CD4-positive, alpha-beta T cell (primary cell): Measurements from ENCODE around the gene SLC17A9. TPM values are rescaled to one million over a fixed set of nuclear protein-coding genes. Genes with fewer than 3 reads are reported as not detected.

ENCODE experiments used
- ATAC-seq: fragments of 200-7000 bp; cut with Tn5 transposase; one replicate; pipeline ENCODE4 v1.10.0; 2022; ENCODE audit warnings: mild to moderate bottlenecking; ENCODE audit not compliant: poor library complexity
- CTCF ChIA-PET: fragments of 350-600 bp; sonication (Branson Sonifier 250); formaldehyde crosslinking; loops from one replicate; lab custom pipeline; 2021; ENCODE audit warnings: antibody characterized with exemption, inconsistent platforms; lab: Charles Lee
- POLR2A ChIA-PET: fragments of 350-600 bp; sonication (Branson Sonifier 250); formaldehyde crosslinking; loops from one replicate; lab custom pipeline; 2021; ENCODE audit warnings: antibody characterized with exemption, inconsistent platforms; lab: Charles Lee
- DNase-seq, 14 experiments: peaks; one replicate each; pipeline ENCODE4 v3.0.0-alpha.2; 2013 to 2020; ENCODE audit warnings: mixed read lengths in 2 of 14
- H3K27ac ChIP-seq, 2 donors: one replicate each; pipeline versions ENCODE4 v1.5.1 to v1.7.0; 2013; ENCODE audit warnings: low read length in 2 of 2, low read depth in 1 of 2, mild to moderate bottlenecking in 1 of 2
- H3K27me3 ChIP-seq, 2 experiments: 1 replicate in 1 of 2; 2 replicates in 1 of 2; pipeline versions ENCODE4 v1.6.1 to v1.7.0; 2013; ENCODE audit warnings: low read length in 2 of 2, control low read depth in 1 of 2, mild to moderate bottlenecking in 1 of 2, moderate library complexity in 1 of 2; ENCODE audit not compliant: insufficient read depth in 2 of 2, control insufficient read depth in 1 of 2
- H3K36me3 ChIP-seq: one replicate; pipeline ENCODE4 v1.6.1; 2013; ENCODE audit warnings: low read length, control low read depth; ENCODE audit not compliant: insufficient read depth
- H3K4me1 ChIP-seq: one replicate; pipeline ENCODE4 v1.6.1; 2013; ENCODE audit warnings: low read length, control low read depth; ENCODE audit not compliant: insufficient read depth
- H3K4me3 ChIP-seq: one replicate; pipeline ENCODE4 v1.5.1; 2013; ENCODE audit warnings: mild to moderate bottlenecking, low read length, moderate library complexity
- H3K9me3 ChIP-seq, 2 experiments: 1 replicate in 1 of 2; 2 replicates in 1 of 2; pipeline versions ENCODE4 v1.6.1 to v1.7.0; 2013; ENCODE audit warnings: low read length in 2 of 2, mild to moderate bottlenecking in 2 of 2, control low read depth in 1 of 2, moderate library complexity in 1 of 2; ENCODE audit not compliant: control insufficient read depth in 1 of 2, insufficient read depth in 1 of 2
- H3K27ac Mint-ChIP-seq: one replicate; pipeline ENCODE4 v1.8.0; 2020; ENCODE audit warnings: mixed read lengths
- H3K27me3 Mint-ChIP-seq: one replicate; pipeline ENCODE4 v1.8.0; 2021; ENCODE audit warnings: mixed read lengths
- H3K36me3 Mint-ChIP-seq: one replicate; pipeline ENCODE4 v1.8.0; 2021; ENCODE audit warnings: low read depth, mixed read lengths
- H3K4me1 Mint-ChIP-seq: one replicate; pipeline ENCODE4 v1.8.0; 2021; ENCODE audit warnings: low read depth, mixed read lengths
- H3K4me3 Mint-ChIP-seq: one replicate; pipeline ENCODE4 v1.8.0; 2020; ENCODE audit warnings: mild to moderate bottlenecking, mixed read lengths
- H3K9me3 Mint-ChIP-seq: one replicate; pipeline ENCODE4 v1.8.0; 2020; ENCODE audit warnings: mixed read lengths
- CTCF ChIP-seq: fragments of 200-600 bp; IDR thresholded peaks from one replicate; pipeline ENCODE4 v1.8.0; 2022; ENCODE audit warnings: antibody characterized with exemption, mild to moderate bottlenecking
- intact Hi-C, 2 experiments: fragments of 100-400 bp; cut with DNase I in 1 of 2; cut with micrococcal nuclease in 1 of 2; formaldehyde crosslinking; loops; one replicate each; pipeline versions ENCODE4 v1.15.1 to v1.9.0; 2023 to 2025; cut with DNase I, micrococcal nuclease
- total RNA-seq, 174 experiments: library from RNA in 2 of 174; stranded (reverse) in 2 of 174; gene quantifications; one replicate each; pipeline ENCODE4 v1.2.3 and lab custom pipeline; 2021 to 2026

SLC17A9 gene
- total RNA-seq, 2 experiments from 2014 or later: 3.5 to 5.5 TPM

- Mint-ChIP-seq H3K27me3 (no peaks in the 10 kb centered on the region), H3K9me3 (no peaks in the 10 kb centered on the region), H3K36me3 (peaks cover 44% of the 10 kb centered on the region), H3K4me1 (peaks cover 88% of the 10 kb centered on the region), H3K27ac (peak overlapping the region; percentile 80), H3K4me3 (peak overlapping the region; percentile 72)
- Histone ChIP-seq H3K4me1 (peaks cover 63% of the 10 kb centered on the region), H3K4me3 (no peak overlapping the region), H3K27ac (no peak overlapping the region), H3K9me3 (no peaks in the 10 kb centered on the region), H3K27me3 (no peaks in the 10 kb centered on the region), H3K36me3 (peaks cover 39% of the 10 kb centered on the region)
- ChIA-PET CTCF (interaction anchor here (1.5 to 3.0 kb wide), 3 partner anchors 7 to 89 kb away, joined by 3 to 15 read pairs (median 15); no protein-coding TSS in a partner anchor), POLR2A (interaction anchor here (1.3 to 2.2 kb wide), 2 partner anchors 10 to 12 kb away, joined by 3 to 6 read pairs; no protein-coding TSS in a partner anchor)
- no peak for TF ChIP-seq CTCF
- intact Hi-C loops: no loop called here
- peak in 3 of 14 experiments; percentile 23 to 62 (median 55) for DNase-seq
- ATAC-seq: peak; percentile 25
Observed at GRCh38 chr20:62914970-62915457, 37.5 kb upstream of the SLC17A9 start.

DNA sequence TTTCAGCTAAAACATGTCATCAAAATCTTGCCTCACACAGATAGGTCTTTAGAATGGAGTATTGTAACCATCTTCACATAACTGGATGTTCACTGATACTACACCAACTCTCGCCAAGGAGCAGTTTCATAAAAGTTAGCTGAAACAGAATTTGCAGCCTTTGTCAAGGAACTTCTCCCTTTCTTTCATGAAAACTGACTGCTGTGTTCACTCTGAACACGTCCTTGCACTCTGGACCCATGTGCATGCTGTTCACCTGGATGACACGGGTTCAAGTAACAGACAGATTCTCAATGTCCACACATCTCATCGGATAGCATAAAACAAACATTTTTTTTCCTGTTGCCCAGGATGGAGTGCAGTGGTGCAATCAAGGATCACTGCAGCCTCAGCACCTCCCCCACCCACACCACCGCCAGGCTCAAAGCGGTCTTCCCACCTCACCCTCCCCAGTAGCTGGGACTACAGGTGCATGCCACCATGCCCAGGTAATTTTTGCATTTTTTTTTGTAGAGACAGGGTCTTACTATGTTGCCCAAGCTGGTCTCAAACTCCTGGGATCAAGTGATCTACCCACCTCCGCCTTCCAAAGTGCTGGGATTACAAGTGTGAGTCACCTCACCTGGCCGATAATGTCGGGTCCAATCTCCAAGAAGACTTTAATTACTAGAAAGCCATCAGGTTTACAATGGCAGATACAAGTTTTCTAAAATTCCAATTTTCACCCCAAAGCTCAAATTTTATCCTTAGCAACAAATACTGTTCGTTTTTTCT lies 35.6 kb upstream of the SLC17A9 start:
- Mint-ChIP-seq H3K9me3 (no peaks in the 10 kb centered on the region), H3K4me3 (peak overlapping the region; percentile 85), H3K27ac (peak overlapping the region; percentile 82), H3K36me3 (peaks cover 28% of the 10 kb centered on the region), H3K4me1 (peaks cover 88% of the 10 kb centered on the region), H3K27me3 (no peaks in the 10 kb centered on the region)
- peaks cover 76% of the 10 kb centered on the region for H3K4me1 ChIP-seq
- peaks cover 20% of the 10 kb centered on the region for H3K36me3 ChIP-seq
- ChIA-PET POLR2A (interaction anchor here (0.6 to 4.7 kb wide), 4 partner anchors 10 to 526 kb away, joined by 3 to 28 read pairs (median 10); partner anchors contain the start of genes DIDO1 and GID8), CTCF (interaction anchor here (1.9 to 3.0 kb wide), 4 partner anchors 8 to 16 kb away, joined by 4 to 15 read pairs (median 10); no protein-coding TSS in a partner anchor)
- ATAC-seq: no peak
- H3K4me3 ChIP-seq: no peak overlapping the region
- DNase-seq: no peak
- TF ChIP-seq CTCF: no peak
- intact Hi-C loops: no loop called here
- no peaks in the 10 kb centered on the region for H3K27me3 ChIP-seq
- peak overlapping the region in 1 of 2 donors; percentile 66 for H3K27ac ChIP-seq
- H3K9me3 ChIP-seq: no peaks in the 10 kb centered on the region

DNA sequence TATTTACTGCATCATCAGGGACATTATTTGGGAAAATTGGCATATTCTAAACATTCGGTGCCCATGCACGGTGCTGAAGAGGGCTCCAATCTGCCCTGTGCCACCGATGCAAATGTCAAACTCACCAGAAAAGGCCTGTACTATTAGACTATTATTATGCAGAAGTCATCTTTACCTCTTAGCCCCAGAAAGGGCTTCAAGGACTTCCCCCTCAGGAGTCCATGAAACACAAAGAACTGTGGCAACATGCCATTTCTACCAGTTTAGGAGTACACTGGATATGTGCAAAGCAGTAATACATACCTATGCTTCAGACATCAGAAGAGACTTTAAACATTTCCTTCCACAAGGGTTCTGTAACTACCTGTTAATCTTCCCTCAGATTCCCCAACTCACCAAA lies 34.8 kb upstream of the SLC17A9 start:
- H3K4me3 Mint-ChIP-seq: peak overlapping the region; percentile 85
- intact Hi-C loops: loop anchor here in 1 of 2 experiments (1.0 to 2.0 kb wide), 2 partner anchors 17 to 19 kb away; no protein-coding TSS in a partner anchor
- TF ChIP-seq CTCF: no peak
- peaks cover 93% of the 10 kb centered on the region for H3K4me1 Mint-ChIP-seq
- peak overlapping the region; percentile 34 for H3K4me3 ChIP-seq
- H3K27ac Mint-ChIP-seq: peak overlapping the region; percentile 82
- no peak for DNase-seq
- peaks cover 81% of the 10 kb centered on the region for H3K4me1 ChIP-seq
- ChIA-PET CTCF (interaction anchor here (1.5 to 5.3 kb wide), 4 partner anchors 10 to 19 kb away, joined by 4 to 38 read pairs (median 12); no protein-coding TSS in a partner anchor), POLR2A (interaction anchor here (1.0 to 5.6 kb wide), 8 partner anchors 9 to 60 kb away, joined by 3 to 40 read pairs (median 10); partner anchors contain the start of genes DIDO1, GID8 and TCFL5)
- H3K27ac ChIP-seq: peak overlapping the region in 1 of 2 donors; percentile 66
- H3K9me3 Mint-ChIP-seq: no peaks in the 10 kb centered on the region
- H3K27me3 ChIP-seq: no peaks in the 10 kb centered on the region
- H3K27me3 Mint-ChIP-seq: no peaks in the 10 kb centered on the region
- no peak for ATAC-seq
- H3K36me3 ChIP-seq: peaks cover 14% of the 10 kb centered on the region
- H3K36me3 Mint-ChIP-seq: peaks cover 20% of the 10 kb centered on the region
- no peaks in the 10 kb centered on the region for H3K9me3 ChIP-seq
